GM12874 (cell line): ENCODE results near the gene CENATAC.

Experiments
- CTCF ChIP-seq: IDR thresholded peaks from 2 replicates; pipeline ENCODE4 v1.5.1; 2011; ENCODE audit warnings: low read depth, mild to moderate bottlenecking, control low read depth, low read length, moderate library complexity; ENCODE audit not compliant: insufficient read depth

Gene CENATAC

GRCh38 chr11:119019996-119020395, 22.1 kb downstream of the CENATAC start:
- TF ChIP-seq CTCF = no peak

GRCh38 chr11:119021631-119022030, 23.7 kb downstream of the CENATAC start:
- no peak for TF ChIP-seq CTCF

- TF ChIP-seq CTCF = no peak
Observed at GRCh38 chr11:119023741-119024140, 25.8 kb downstream of the CENATAC start.

- TF ChIP-seq CTCF = no peak
Observed at GRCh38 chr11:119024430-119025098, 26.6 kb downstream of the CENATAC start.

- no peak for TF ChIP-seq CTCF
Observed at GRCh38 chr11:119025099-119025473, 27.1 kb downstream of the CENATAC start.

GRCh38 chr11:119025541-119025940, 27.6 kb downstream of the CENATAC start:
- TF ChIP-seq CTCF = no peak

- TF ChIP-seq CTCF = no peak
Observed at GRCh38 chr11:119025978-119026766, 28.2 kb downstream of the CENATAC start.
